ENCODE measurements around the gene DMWD. TPM values are rescaled to one million over a fixed set of nuclear protein-coding genes. Genes with fewer than 3 reads are reported as not detected.

DMWD gene
- total RNA-seq, 4 donors from 2014 or later: 41.5 to 75.5 (median 59.4) TPM

- H3K9me3 ChIP-seq: no peaks in the 10 kb centered on the region
- peaks cover 3 to 68% (median 36%) of the 10 kb centered on the region in 3 donors for H3K4me1 ChIP-seq
- H3K4me3 ChIP-seq: peak within 1 kb of the TSS; percentile 65 to 93
- peaks cover 0 to 24% of the 10 kb centered on the region in 2 donors for H3K36me3 ChIP-seq
- peak within 1 kb of the TSS; percentile 88 to 99 (median 98) for H3K27ac ChIP-seq
- no peaks in the 10 kb centered on the region for H3K27me3 ChIP-seq
- peak; percentile 72 for ATAC-seq
- TF ChIP-seq POLR2A (IDR thresholded peaks at IDR 0.05) (peak; percentile 91 to 93), EP300 (IDR thresholded peaks at IDR 0.05) (no peak), CTCF (IDR thresholded peaks at IDR 0.05) (no peak), POLR2AphosphoS5 (IDR thresholded peaks at IDR 0.05) (peak; percentile 94)
- 0% methylated on average over 3 of the region's 70 CpGs; no CpG with 5 or more reads in 1 of the 2 donors for WGBS, 2 donors (ENCODE audit: low coverage in 1 of 2)
Measured at GRCh38 chr19:45768984-45769782, 23.5 kb downstream of the DMWD start, which contains the start of gene SIX5. TSS of gene SIX5 (minus strand) at chr19:45769252. CDS start at chr19:45768844, 408 bp downstream.

GRCh38 chr19:45768655-45768983, 24.0 kb downstream of the DMWD start:
- peaks cover 3 to 74% (median 42%) of the 10 kb centered on the region in 3 donors for H3K4me1 ChIP-seq

GRCh38 chr19:45767881-45768654, 24.6 kb downstream of the DMWD start:
- Histone ChIP-seq H3K27ac (peak overlapping the region; percentile 86 to 99 (median 98)), H3K27me3 (no peaks in the 10 kb centered on the region), H3K4me1 (peaks cover 3 to 74% (median 42%) of the 10 kb centered on the region in 3 donors), H3K9me3 (no peaks in the 10 kb centered on the region), H3K36me3 (peaks cover 0 to 15% of the 10 kb centered on the region in 2 donors), H3K4me3 (peak overlapping the region; percentile 65 to 93)
- ATAC-seq: no peak
- peak; percentile 64 for TF ChIP-seq POLR2AphosphoS5 (IDR thresholded peaks at IDR 0.05)
- TF ChIP-seq EP300 (IDR thresholded peaks at IDR 0.05): no peak
- TF ChIP-seq POLR2A (IDR thresholded peaks at IDR 0.05): peak; percentile 50 to 51
- WGBS, 2 donors (ENCODE audit: low coverage in 1 of 2): 0% methylated on average over 6 of the region's 102 CpGs; no CpG with 5 or more reads in 1 of the 2 donors

More at GRCh38 chr19:45768655-45768983, 24.0 kb downstream of the DMWD start:
- peak overlapping the region; percentile 65 to 93 for H3K4me3 ChIP-seq
- peak overlapping the region; percentile 86 to 99 (median 98) for H3K27ac ChIP-seq
- WGBS, 2 donors (ENCODE audit: low coverage in 1 of 2): 3% methylated on average over 7 of the region's 33 CpGs; no CpG with 5 or more reads in 1 of the 2 donors
- no peaks in the 10 kb centered on the region for H3K27me3 ChIP-seq
- H3K36me3 ChIP-seq: peaks cover 0 to 21% of the 10 kb centered on the region in 2 donors
- TF ChIP-seq EP300 (IDR thresholded peaks at IDR 0.05) (no peak), POLR2A (IDR thresholded peaks at IDR 0.05) (no peak), CTCF (IDR thresholded peaks at IDR 0.05) (no peak), POLR2AphosphoS5 (IDR thresholded peaks at IDR 0.05) (no peak)
- no peaks in the 10 kb centered on the region for H3K9me3 ChIP-seq
- no peak for ATAC-seq

- H3K9me3 ChIP-seq: no peaks in the 10 kb centered on the region
- H3K4me1 ChIP-seq: peaks cover 3 to 74% (median 42%) of the 10 kb centered on the region in 3 donors
- TF ChIP-seq CTCF (IDR thresholded peaks at IDR 0.05) (no peak), POLR2AphosphoS5 (IDR thresholded peaks at IDR 0.05) (peak; percentile 74), EP300 (IDR thresholded peaks at IDR 0.05) (no peak), POLR2A (IDR thresholded peaks at IDR 0.05) (peak; percentile 53 to 80)
- H3K27ac ChIP-seq: peak overlapping the region; percentile 86 to 99 (median 98)
- WGBS, 2 donors (ENCODE audit: low coverage in 1 of 2): no CpG with 5 or more reads among the region's 31 CpGs
- peaks cover 0 to 9% of the 10 kb centered on the region in 2 donors for H3K36me3 ChIP-seq
- no peaks in the 10 kb centered on the region for H3K27me3 ChIP-seq
- H3K4me3 ChIP-seq: peak overlapping the region; percentile 65 to 93
- peak; percentile 4 for ATAC-seq
Measured at GRCh38 chr19:45767410-45767880, 25.2 kb downstream of the DMWD start.

- H3K36me3 ChIP-seq: peaks cover 0 to 7% of the 10 kb centered on the region in 2 donors
- no peak for ATAC-seq
- WGBS, 2 donors (ENCODE audit: low coverage in 1 of 2): no CpG with 5 or more reads among the region's 24 CpGs
- no peaks in the 10 kb centered on the region for H3K27me3 ChIP-seq
- TF ChIP-seq POLR2AphosphoS5 (IDR thresholded peaks at IDR 0.05) (no peak), POLR2A (IDR thresholded peaks at IDR 0.05) (no peak), EP300 (IDR thresholded peaks at IDR 0.05) (no peak), CTCF (IDR thresholded peaks at IDR 0.05) (no peak)
- H3K27ac ChIP-seq: peak overlapping the region; percentile 86 to 99 (median 98)
- H3K9me3 ChIP-seq: no peaks in the 10 kb centered on the region
- H3K4me3 ChIP-seq: peak overlapping the region; percentile 65 to 93
- H3K4me1 ChIP-seq: peaks cover 3 to 72% (median 42%) of the 10 kb centered on the region in 3 donors
Measured at GRCh38 chr19:45766869-45767346, 25.7 kb downstream of the DMWD start.
